Dendritic cell treated with granulocyte-macrophage colony-stimulating factor and Interleukin-4, amounts not matched to agents 40 ng/mL and 50 ng/mL, for 4 days (primary cell): ENCODE measurements around the gene C1QA.
A peak's percentile ranks its signal among the peaks of the same experiment; 100 is the strongest.

Source experiments
- H3K27ac Mint-ChIP-seq: one replicate; pipeline ENCODE4 v1.8.0; 2022; ENCODE audit warnings: mild to moderate bottlenecking, mixed read lengths
- H3K27me3 Mint-ChIP-seq: one replicate; pipeline ENCODE4 v1.8.0; 2022; ENCODE audit warnings: mild to moderate bottlenecking, mixed read lengths
- H3K36me3 Mint-ChIP-seq: one replicate; pipeline ENCODE4 v1.8.0; 2022; ENCODE audit warnings: low read depth, mixed read lengths
- H3K4me1 Mint-ChIP-seq: one replicate; pipeline ENCODE4 v1.8.0; 2022; ENCODE audit warnings: low read depth, mixed read lengths
- H3K4me3 Mint-ChIP-seq: one replicate; pipeline ENCODE4 v1.8.0; 2022; ENCODE audit warnings: mild to moderate bottlenecking, moderate library complexity, mixed read lengths
- H3K9me3 Mint-ChIP-seq: one replicate; pipeline ENCODE4 v1.8.0; 2022; ENCODE audit warnings: mixed read lengths
- intact Hi-C: fragments of 100-400 bp; cut with micrococcal nuclease; formaldehyde crosslinking; loops from one replicate; pipeline ENCODE4 v1.15.0; 2022

The C1QA gene

DNA sequence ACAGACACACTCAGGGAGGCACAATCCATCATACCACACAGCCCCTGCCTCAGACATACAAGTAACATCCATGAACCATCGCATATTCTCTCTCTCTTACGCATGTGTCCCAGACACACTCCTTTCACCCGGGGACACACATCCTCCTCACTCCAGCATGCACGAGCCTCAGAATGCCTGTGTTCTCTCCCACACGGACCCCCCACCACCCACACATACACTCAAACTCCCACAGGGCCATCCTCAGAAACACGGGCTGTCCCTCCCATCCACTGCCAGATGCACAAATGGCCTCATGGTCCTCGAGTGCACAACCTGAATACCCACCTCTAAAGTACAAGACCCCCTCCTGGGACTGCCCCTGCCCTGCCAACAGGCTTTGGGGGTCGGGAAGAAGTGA is 4.8 kb downstream of the C1QA start:
- intact Hi-C loops = loop anchor here (5.0 kb wide), 1 partner anchor 99 kb away; no protein-coding TSS in a partner anchor
- peaks cover 87% of the 10 kb centered on the region for H3K4me1 Mint-ChIP-seq
- no peaks in the 10 kb centered on the region for H3K9me3 Mint-ChIP-seq

DNA sequence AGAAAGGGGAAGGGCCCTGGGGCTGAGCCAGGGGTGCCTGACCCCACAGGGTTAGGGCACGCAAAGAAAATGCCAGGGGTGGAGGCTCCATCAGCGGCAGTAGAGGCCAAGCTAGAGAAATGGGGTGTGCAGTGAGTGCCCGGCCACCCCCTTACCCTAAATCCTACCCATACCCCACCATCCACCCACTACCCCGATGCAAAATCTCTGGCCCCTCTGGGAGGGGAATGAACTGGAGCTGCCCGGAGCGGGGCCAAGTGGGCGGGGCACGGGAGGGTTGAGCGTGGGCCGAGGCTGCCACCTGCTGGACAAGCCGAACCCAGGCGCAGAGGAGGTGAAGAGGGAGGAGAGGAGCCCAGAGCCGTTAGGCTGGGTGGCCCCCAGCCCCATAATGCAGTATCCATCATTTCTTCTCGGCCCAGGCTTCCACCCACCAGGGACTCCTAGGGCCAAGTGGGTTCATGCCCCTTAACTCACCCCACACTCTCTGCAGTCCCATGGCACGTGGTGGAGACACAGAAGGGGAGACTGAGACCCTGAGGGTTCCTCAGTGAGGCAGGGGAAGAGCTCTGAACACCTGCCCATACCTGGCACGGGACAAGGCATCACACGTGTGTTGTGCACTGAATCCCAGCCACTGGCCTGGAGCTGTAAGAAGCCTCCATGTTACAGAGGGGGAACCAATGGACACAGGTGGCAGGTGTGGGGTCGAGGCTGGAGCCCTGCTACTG is 5.6 kb downstream of the C1QA start:
- intact Hi-C loops = loop anchor here (1.0 to 5.0 kb wide), 2 partner anchors 100 to 222 kb away; no protein-coding TSS in a partner anchor
- Mint-ChIP-seq H3K4me3 (peak overlapping the region; percentile 4), H3K4me1 (peaks cover 85% of the 10 kb centered on the region), H3K36me3 (peaks cover 85% of the 10 kb centered on the region), H3K27ac (peak overlapping the region; percentile 85), H3K27me3 (peaks cover 10% of the 10 kb centered on the region), H3K9me3 (no peaks in the 10 kb centered on the region)

More for the DNA sequence above, 4.8 kb downstream of the C1QA start:
- no peak overlapping the region for H3K4me3 Mint-ChIP-seq
- H3K27ac Mint-ChIP-seq = peak overlapping the region; percentile 25
- H3K36me3 Mint-ChIP-seq = peaks cover 86% of the 10 kb centered on the region
- peaks cover 10% of the 10 kb centered on the region for H3K27me3 Mint-ChIP-seq

GRCh38 chr1:22643381-22643780 is 7.0 kb downstream of the C1QA start, which contains the start of gene C1QC:
Gene C1QC, plus strand, starts transcription at chr1:22643633. Its CDS starts 391 bp downstream, at chr1:22644024.
- H3K9me3 Mint-ChIP-seq = no peaks in the 10 kb centered on the region
- peaks cover 85% of the 10 kb centered on the region for H3K36me3 Mint-ChIP-seq
- H3K4me3 Mint-ChIP-seq = peak within 1 kb of the TSS; percentile 77
- H3K27ac Mint-ChIP-seq = peak within 1 kb of the TSS; percentile 85
- peaks cover 10% of the 10 kb centered on the region for H3K27me3 Mint-ChIP-seq
- intact Hi-C loops = loop anchor here (5.0 kb wide), 1 partner anchor 101 kb away; no protein-coding TSS in a partner anchor
- H3K4me1 Mint-ChIP-seq = peaks cover 81% of the 10 kb centered on the region

DNA sequence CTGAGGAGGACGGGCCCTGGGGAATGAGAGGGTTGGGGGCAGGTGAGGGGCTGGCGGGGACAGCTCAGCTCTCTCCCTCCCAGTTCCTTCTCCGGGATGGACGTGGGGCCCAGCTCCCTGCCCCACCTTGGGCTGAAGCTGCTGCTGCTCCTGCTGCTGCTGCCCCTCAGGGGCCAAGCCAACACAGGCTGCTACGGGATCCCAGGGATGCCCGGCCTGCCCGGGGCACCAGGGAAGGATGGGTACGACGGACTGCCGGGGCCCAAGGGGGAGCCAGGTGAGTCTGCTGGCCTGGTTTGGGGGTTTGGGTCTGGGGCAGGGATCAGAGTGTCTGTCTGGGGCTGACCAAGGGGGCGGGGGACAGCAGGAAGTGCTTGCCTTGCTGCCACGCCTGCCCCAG is 7.5 kb downstream of the C1QA start:
- H3K36me3 Mint-ChIP-seq = peaks cover 85% of the 10 kb centered on the region
- peaks cover 10% of the 10 kb centered on the region for H3K27me3 Mint-ChIP-seq
- H3K9me3 Mint-ChIP-seq = no peaks in the 10 kb centered on the region
- H3K4me3 Mint-ChIP-seq = peak overlapping the region; percentile 77
- intact Hi-C loops = loop anchor here (5.0 kb wide), 1 partner anchor 102 kb away; no protein-coding TSS in a partner anchor
- H3K27ac Mint-ChIP-seq = peak overlapping the region; percentile 85
- peaks cover 76% of the 10 kb centered on the region for H3K4me1 Mint-ChIP-seq

GRCh38 chr1:22645931-22646330 is 9.5 kb downstream of the C1QA start:
- H3K4me3 Mint-ChIP-seq = peak overlapping the region; percentile 77
- H3K27ac Mint-ChIP-seq = peak overlapping the region; percentile 85
- peaks cover 6% of the 10 kb centered on the region for H3K27me3 Mint-ChIP-seq
- H3K4me1 Mint-ChIP-seq = peaks cover 81% of the 10 kb centered on the region
- no peaks in the 10 kb centered on the region for H3K9me3 Mint-ChIP-seq
- intact Hi-C loops = no loop called here
- peaks cover 76% of the 10 kb centered on the region for H3K36me3 Mint-ChIP-seq

GRCh38 chr1:22646384-22646783 is 10.0 kb downstream of the C1QA start:
- Mint-ChIP-seq H3K9me3 (no peaks in the 10 kb centered on the region), H3K4me1 (peaks cover 81% of the 10 kb centered on the region), H3K27me3 (peaks cover 4% of the 10 kb centered on the region), H3K27ac (peak overlapping the region; percentile 85), H3K36me3 (peaks cover 72% of the 10 kb centered on the region), H3K4me3 (peak overlapping the region; percentile 77)
- intact Hi-C loops = no loop called here

- Mint-ChIP-seq H3K27ac (peak overlapping the region; percentile 80), H3K4me1 (peaks cover 78% of the 10 kb centered on the region), H3K27me3 (peaks cover 12% of the 10 kb centered on the region), H3K36me3 (peaks cover 68% of the 10 kb centered on the region), H3K9me3 (no peaks in the 10 kb centered on the region), H3K4me3 (no peak overlapping the region)
- intact Hi-C loops = no loop called here
Measured at GRCh38 chr1:22650089-22650693, 13.8 kb downstream of the C1QA start.

- H3K4me3 Mint-ChIP-seq = peak overlapping the region; percentile 81
- peaks cover 76% of the 10 kb centered on the region for H3K4me1 Mint-ChIP-seq
- no peaks in the 10 kb centered on the region for H3K9me3 Mint-ChIP-seq
- intact Hi-C loops = no loop called here
- peaks cover 69% of the 10 kb centered on the region for H3K36me3 Mint-ChIP-seq
- peak overlapping the region; percentile 80 for H3K27ac Mint-ChIP-seq
- peaks cover 25% of the 10 kb centered on the region for H3K27me3 Mint-ChIP-seq
Measured at GRCh38 chr1:22651941-22652856, 15.8 kb downstream of the C1QA start.

- H3K9me3 Mint-ChIP-seq = no peaks in the 10 kb centered on the region
- H3K4me1 Mint-ChIP-seq = peaks cover 79% of the 10 kb centered on the region
- peak within 1 kb of the TSS; percentile 81 for H3K4me3 Mint-ChIP-seq
- intact Hi-C loops = no loop called here
- H3K27me3 Mint-ChIP-seq = peaks cover 25% of the 10 kb centered on the region
- peak within 1 kb of the TSS; percentile 80 for H3K27ac Mint-ChIP-seq
- peaks cover 69% of the 10 kb centered on the region for H3K36me3 Mint-ChIP-seq
Measured at GRCh38 chr1:22652881-22653316, 16.5 kb downstream of the C1QA start, which contains the start of gene C1QB. Gene C1QB, plus strand, starts transcription at chr1:22653236. Its CDS starts 6,227 bp downstream, at chr1:22659463.

DNA sequence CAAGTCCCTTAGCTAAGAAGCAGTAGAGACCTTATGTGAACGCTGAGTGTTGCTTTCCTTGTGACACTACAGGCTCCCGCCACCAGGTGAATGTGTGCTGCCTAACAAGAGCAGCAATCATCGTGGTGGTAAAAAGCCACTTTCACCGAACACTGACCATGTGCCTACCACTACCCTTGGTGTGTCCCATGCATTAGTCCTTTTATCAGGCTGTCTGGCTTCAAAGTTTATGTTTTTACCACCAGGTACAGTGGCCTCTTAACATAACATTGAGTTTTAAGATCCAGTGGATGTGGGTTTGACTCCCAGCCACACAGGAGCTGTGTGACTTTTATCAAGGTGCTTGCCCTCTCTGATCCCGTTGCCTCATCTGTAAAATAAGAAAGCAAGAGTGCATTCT is 18.3 kb downstream of the C1QA start:
- peaks cover 69% of the 10 kb centered on the region for H3K36me3 Mint-ChIP-seq
- H3K27ac Mint-ChIP-seq = no peak overlapping the region
- peak overlapping the region; percentile 81 for H3K4me3 Mint-ChIP-seq
- intact Hi-C loops = no loop called here
- H3K4me1 Mint-ChIP-seq = peaks cover 83% of the 10 kb centered on the region
- H3K27me3 Mint-ChIP-seq = peaks cover 32% of the 10 kb centered on the region
- H3K9me3 Mint-ChIP-seq = no peaks in the 10 kb centered on the region

- intact Hi-C loops = no loop called here
- Mint-ChIP-seq H3K36me3 (peaks cover 88% of the 10 kb centered on the region), H3K4me3 (no peak overlapping the region), H3K27me3 (peaks cover 31% of the 10 kb centered on the region), H3K4me1 (peaks cover 52% of the 10 kb centered on the region), H3K27ac (no peak overlapping the region), H3K9me3 (no peaks in the 10 kb centered on the region)
Measured at GRCh38 chr1:22658385-22659163, 22.1 kb downstream of the C1QA start.

DNA sequence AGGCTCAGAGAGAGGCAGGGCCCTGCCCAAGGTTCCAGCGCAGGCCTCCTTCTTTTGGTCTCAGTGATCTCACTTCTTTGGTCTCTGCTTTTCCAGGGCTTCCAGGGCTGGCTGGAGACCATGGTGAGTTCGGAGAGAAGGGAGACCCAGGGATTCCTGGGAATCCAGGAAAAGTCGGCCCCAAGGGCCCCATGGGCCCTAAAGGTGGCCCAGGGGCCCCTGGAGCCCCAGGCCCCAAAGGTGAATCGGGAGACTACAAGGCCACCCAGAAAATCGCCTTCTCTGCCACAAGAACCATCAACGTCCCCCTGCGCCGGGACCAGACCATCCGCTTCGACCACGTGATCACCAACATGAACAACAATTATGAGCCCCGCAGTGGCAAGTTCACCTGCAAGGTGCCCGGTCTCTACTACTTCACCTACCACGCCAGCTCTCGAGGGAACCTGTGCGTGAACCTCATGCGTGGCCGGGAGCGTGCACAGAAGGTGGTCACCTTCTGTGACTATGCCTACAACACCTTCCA is 24.4 kb downstream of the C1QA start:
- H3K27ac Mint-ChIP-seq = no peak overlapping the region
- no peak overlapping the region for H3K4me3 Mint-ChIP-seq
- H3K27me3 Mint-ChIP-seq = peaks cover 19% of the 10 kb centered on the region
- H3K4me1 Mint-ChIP-seq = peaks cover 36% of the 10 kb centered on the region
- intact Hi-C loops = no loop called here
- no peaks in the 10 kb centered on the region for H3K9me3 Mint-ChIP-seq
- peaks cover 67% of the 10 kb centered on the region for H3K36me3 Mint-ChIP-seq

GRCh38 chr1:22661880-22662279 is 25.5 kb downstream of the C1QA start:
- Mint-ChIP-seq H3K36me3 (peaks cover 56% of the 10 kb centered on the region), H3K9me3 (no peaks in the 10 kb centered on the region), H3K4me1 (peaks cover 26% of the 10 kb centered on the region), H3K4me3 (no peak overlapping the region), H3K27me3 (peaks cover 14% of the 10 kb centered on the region), H3K27ac (peak overlapping the region; percentile 5)
- intact Hi-C loops = no loop called here
